Uterus (tissue), 4 donors: Measurements from ENCODE around the gene BABAM2. TPM values are rescaled to one million over a fixed set of nuclear protein-coding genes. Genes with fewer than 3 reads are reported as not detected.
"Not testable (repeated sequence)": the region's sequence is repeated elsewhere in the genome, so short reads cannot be mapped to it uniquely, and the experiment has no call there.

ENCODE experiments used
- DNase-seq, 2 donors: peaks; one replicate each; pipeline ENCODE4 v3.0.0-alpha.2; 2019 to 2020
- H3K27ac ChIP-seq, 2 donors: fragments of 200-600 bp; sonication (generic); 1 replicate in 1 of 2; 2 replicates in 1 of 2; pipeline ENCODE4 v1.5.1; 2016 to 2018
- H3K27me3 ChIP-seq, 2 donors: fragments of 200-600 bp; sonication (generic); one replicate each; pipeline ENCODE4 v1.5.1; 2018 to 2019; ENCODE audit warnings: control low read depth in 1 of 2
- H3K36me3 ChIP-seq, 2 donors: fragments of 200-600 bp; sonication (generic); one replicate each; pipeline ENCODE4 v1.5.1; 2019; ENCODE audit warnings: control low read depth in 1 of 2
- H3K4me1 ChIP-seq, 2 donors: fragments of 200-600 bp; sonication (generic); one replicate each; pipeline ENCODE4 v1.5.1; 2018 to 2019; ENCODE audit warnings: control low read depth in 1 of 2
- H3K4me3 ChIP-seq, 2 donors: fragments of 200-600 bp; sonication (generic); 1 replicate in 1 of 2; 2 replicates in 1 of 2; pipeline ENCODE4 v1.5.1; 2018 to 2019; ENCODE audit warnings: mild to moderate bottlenecking in 1 of 2
- H3K9me3 ChIP-seq, 2 donors: fragments of 200-600 bp; sonication (generic); one replicate each; pipeline ENCODE4 v1.5.1; 2019; ENCODE audit warnings: control low read depth in 1 of 2
- CTCF ChIP-seq, 4 experiments: fragments of 200-600 bp in 2 of 4; fragments of 450-650 bp in 2 of 4; sonication (generic) in 2 of 4; IDR thresholded peaks; one replicate each; pipeline ENCODE4 v1.5.1; 2016 to 2019; ENCODE audit warnings: antibody characterized with exemption in 4 of 4, mild to moderate bottlenecking in 2 of 4, moderate library complexity in 1 of 4
- POLR2A ChIP-seq, 2 donors: fragments of 450-650 bp; IDR thresholded peaks; one replicate each; pipeline ENCODE4 v1.6.1; 2016; ENCODE audit warnings: antibody characterized with exemption in 2 of 2, mild to moderate bottlenecking in 1 of 2, moderate library complexity in 1 of 2
- intact Hi-C: fragments of 100-400 bp; cut with DNase I; formaldehyde crosslinking; loops from one replicate; pipeline ENCODE4 v1.15.1; 2023; ENCODE audit warnings: low total_unique reads
- total RNA-seq, 4 donors: library from RNA; depleted of rRNA in 3 of 4; stranded (reverse); fragments of >200 nt in 3 of 4; gene quantifications; one replicate each; pipeline versions ENCODE4 v1.1.0 to v1.2.4, GENCODE V29; 2014 to 2023
- donor health status: DM: yes; HTN: yes; CAD: no.

BABAM2 gene
- total RNA-seq, 4 donors from 2014 or later = 24.1 to 62.1 (median 32.5) TPM

DNA sequence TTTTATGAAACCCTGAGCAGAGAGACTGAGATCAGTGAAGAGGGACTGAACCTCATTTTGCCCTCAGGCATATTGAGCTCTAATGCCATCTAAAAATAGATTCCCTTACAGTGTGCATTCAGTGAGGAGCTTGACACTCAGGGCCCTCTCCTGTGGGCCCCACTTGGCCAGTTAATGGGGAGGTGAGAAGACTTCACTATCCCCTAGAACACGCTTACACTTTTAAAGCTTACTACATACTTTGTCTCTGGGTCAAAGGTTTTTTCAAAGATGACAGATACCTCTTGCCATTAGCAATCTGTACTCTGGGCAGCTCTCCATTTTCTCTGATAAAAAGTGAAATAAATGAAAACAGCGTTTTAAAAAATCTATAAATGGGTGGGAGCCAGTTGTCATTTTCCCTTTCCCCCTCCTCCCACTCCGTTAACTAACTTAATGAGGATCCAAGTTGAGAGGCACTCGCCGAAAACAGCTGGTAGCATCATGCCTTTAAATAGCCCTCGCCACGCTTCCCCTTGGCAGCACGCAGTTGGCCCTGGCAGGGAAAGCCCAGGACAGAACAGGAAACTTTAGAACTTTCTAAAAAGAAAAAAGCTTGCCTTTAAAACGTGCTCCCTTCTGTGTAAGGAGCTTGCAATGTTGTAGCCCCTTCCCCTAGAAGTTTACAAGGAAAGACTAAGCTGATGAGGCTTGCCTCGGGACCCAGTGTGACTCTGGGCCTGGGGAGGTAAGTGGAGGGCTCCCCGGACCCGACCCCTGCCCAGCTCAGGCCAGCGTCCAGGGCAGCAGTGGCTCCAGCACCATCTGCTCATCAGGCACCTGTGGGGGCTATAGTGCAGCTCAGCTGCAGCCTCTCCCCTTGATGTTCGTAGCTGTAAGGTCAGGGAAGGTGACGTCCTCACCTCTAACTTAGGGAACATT is 443.3 kb downstream of the BABAM2 start:
- intact Hi-C loops = no loop called here
- Histone ChIP-seq H3K9me3 (no peaks in the 10 kb centered on the region), H3K27ac (peak overlapping the region; percentile 12 to 36), H3K36me3 (no peaks in the 10 kb centered on the region), H3K4me1 (peaks cover 0 to 6% of the 10 kb centered on the region in 2 donors), H3K4me3 (no peak overlapping the region), H3K27me3 (no peaks in the 10 kb centered on the region)
- no peak for DNase-seq
- TF ChIP-seq CTCF (IDR thresholded peaks at IDR 0.05) (no peak), POLR2A (IDR thresholded peaks at IDR 0.05) (no peak)

DNA sequence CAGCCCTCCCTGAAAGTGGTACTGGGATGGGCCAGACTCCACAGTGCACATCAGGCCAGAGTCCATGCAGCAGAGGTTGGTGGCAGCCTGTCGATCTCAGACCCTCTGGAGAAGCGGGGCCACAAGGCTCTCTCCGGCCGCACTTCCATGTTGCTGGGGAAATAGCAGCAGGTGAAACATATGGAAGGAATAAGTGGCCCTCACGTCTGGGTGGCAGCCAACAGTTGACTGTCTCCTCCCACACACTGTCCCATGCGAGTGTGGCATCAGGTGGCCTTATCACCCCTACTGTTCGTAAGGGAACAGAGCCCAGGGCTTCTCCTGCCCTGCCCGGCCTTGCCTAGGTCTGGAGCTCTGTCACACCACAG is 444.0 kb downstream of the BABAM2 start:
- Histone ChIP-seq H3K27me3 (no peaks in the 10 kb centered on the region), H3K36me3 (no peaks in the 10 kb centered on the region), H3K4me1 (peaks cover 0 to 8% of the 10 kb centered on the region in 2 donors), H3K9me3 (no peaks in the 10 kb centered on the region), H3K4me3 (no peak overlapping the region), H3K27ac (peak overlapping the region in 1 of 2 donors; percentile 36)
- DNase-seq = no peak
- TF ChIP-seq CTCF (IDR thresholded peaks at IDR 0.05) = no peak
- intact Hi-C loops = no loop called here

DNA sequence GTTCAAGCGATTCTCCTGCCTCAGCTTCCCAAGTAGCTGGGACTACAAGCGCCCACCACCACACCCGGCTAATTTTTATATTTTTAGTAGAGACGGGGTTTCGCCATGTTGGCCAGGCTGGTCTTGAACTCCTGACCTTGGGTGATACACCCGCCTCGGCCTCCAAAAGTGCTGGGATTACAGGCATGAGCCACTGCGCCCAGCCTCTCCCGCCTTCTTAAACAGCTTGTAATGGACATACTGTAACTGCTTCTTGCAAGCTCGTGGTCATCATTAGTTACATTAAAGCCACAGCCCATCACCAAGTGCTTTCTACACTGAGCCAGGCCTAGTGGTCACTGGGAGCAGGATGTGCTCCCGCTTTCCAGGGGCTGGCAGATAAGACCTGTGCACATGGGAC is 444.7 kb downstream of the BABAM2 start:
- H3K36me3 ChIP-seq, intact Hi-C loops: not testable (repeated sequence)

DNA sequence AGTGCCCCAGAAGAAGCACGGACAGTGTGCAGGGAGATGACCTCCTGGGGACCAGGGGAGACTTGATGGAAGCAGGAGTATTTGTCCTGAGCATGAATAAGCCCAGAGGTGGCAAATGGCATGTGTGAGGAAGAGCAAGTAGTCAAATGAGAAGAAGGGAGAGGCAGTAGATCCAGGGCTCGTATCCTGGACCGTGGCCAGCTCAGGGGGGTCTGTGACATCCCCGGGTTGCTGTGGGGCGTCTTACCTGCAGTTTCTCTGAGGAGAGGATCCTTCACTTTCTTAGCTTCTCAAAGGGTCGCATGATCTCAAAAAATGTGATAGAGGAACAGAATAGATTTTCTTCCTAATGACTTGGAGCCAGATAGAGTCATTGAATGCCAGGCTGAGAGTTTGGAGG is 445.1 kb downstream of the BABAM2 start:
- DNase-seq = no peak
- intact Hi-C loops = no loop called here
- H3K36me3 ChIP-seq = no peaks in the 10 kb centered on the region
- H3K9me3 ChIP-seq = no peaks in the 10 kb centered on the region
- TF ChIP-seq CTCF (IDR thresholded peaks at IDR 0.05) (no peak), POLR2A (IDR thresholded peaks at IDR 0.05) (no peak)
- H3K27me3 ChIP-seq = no peaks in the 10 kb centered on the region
- H3K4me1 ChIP-seq = peaks cover 0 to 8% of the 10 kb centered on the region in 2 donors
- H3K27ac ChIP-seq = no peak overlapping the region
- H3K4me3 ChIP-seq = no peak overlapping the region

More for the DNA sequence above, 444.7 kb downstream of the BABAM2 start:
- not testable (repeated sequence) for DNase-seq, H3K4me3 ChIP-seq, H3K9me3 ChIP-seq, H3K27me3 ChIP-seq, H3K4me1 ChIP-seq, H3K27ac ChIP-seq

GRCh38 chr2:28336264-28336980 is 445.9 kb downstream of the BABAM2 start:
- DNase-seq = no peak
- intact Hi-C loops = no loop called here
- Histone ChIP-seq H3K27ac (peak overlapping the region in 1 of 2 donors; percentile 75), H3K9me3 (no peaks in the 10 kb centered on the region), H3K36me3 (no peaks in the 10 kb centered on the region), H3K27me3 (no peaks in the 10 kb centered on the region), H3K4me1 (peaks cover 0 to 8% of the 10 kb centered on the region in 2 donors), H3K4me3 (no peak overlapping the region)
- TF ChIP-seq POLR2A (IDR thresholded peaks at IDR 0.05) (no peak), CTCF (IDR thresholded peaks at IDR 0.05) (no peak)
